Ishikawa (cell line): ENCODE data around the gene RPS6KA5.

Experiments used
- CEBPB ChIP-seq: IDR thresholded peaks from 2 replicates; pipeline ENCODE4 v1.6.1; 2012
- CREB1 ChIP-seq: IDR thresholded peaks from 2 replicates; pipeline ENCODE4 v1.6.1; 2012; ENCODE audit warnings: low read depth
- EGR1 ChIP-seq: IDR thresholded peaks from 2 replicates; pipeline ENCODE4 v1.6.1; 2012
- EP300 ChIP-seq: IDR thresholded peaks from 2 replicates; pipeline ENCODE4 v1.6.1; 2012; ENCODE audit warnings: borderline replicate concordance
- FOXM1 ChIP-seq: IDR thresholded peaks from 2 replicates; pipeline ENCODE4 v1.6.1; 2012; ENCODE audit warnings: low read depth, borderline replicate concordance
- MAX ChIP-seq: IDR thresholded peaks from 2 replicates; pipeline ENCODE4 v1.6.1; 2012
- NFIC ChIP-seq: IDR thresholded peaks from 2 replicates; pipeline ENCODE4 v1.6.1; 2012
- RAD21 ChIP-seq: IDR thresholded peaks from 2 replicates; pipeline ENCODE4 v1.6.1; 2012; ENCODE audit warnings: low read depth
- REST ChIP-seq: IDR thresholded peaks from 2 replicates; pipeline ENCODE4 v1.6.1; 2012; ENCODE audit warnings: low read depth, mild to moderate bottlenecking
- TAF1 ChIP-seq: IDR thresholded peaks from 2 replicates; pipeline ENCODE4 v1.6.1; 2012; ENCODE audit warnings: low read depth, mild to moderate bottlenecking
- TCF12 ChIP-seq: IDR thresholded peaks from 2 replicates; pipeline ENCODE4 v1.6.1; 2012; ENCODE audit warnings: low read depth
- USF1 ChIP-seq: IDR thresholded peaks from 2 replicates; pipeline ENCODE4 v1.6.1; 2012
- YY1 ChIP-seq: IDR thresholded peaks from 2 replicates; pipeline ENCODE4 v1.6.1; 2012; ENCODE audit warnings: low read depth
- ZBTB7A ChIP-seq: IDR thresholded peaks from 2 replicates; pipeline ENCODE4 v1.6.1; 2012; ENCODE audit warnings: low read depth

DNA sequence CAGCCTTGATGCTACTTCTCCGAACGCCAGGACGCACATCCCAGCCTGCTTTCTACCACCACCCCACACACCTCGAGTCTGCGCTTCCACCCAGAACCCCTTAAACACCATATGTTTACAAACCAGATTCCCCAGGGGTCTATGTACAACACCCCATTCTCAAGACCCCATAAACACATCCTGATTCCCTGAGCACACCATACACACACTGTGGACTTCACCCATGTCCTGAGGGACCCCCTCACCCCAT, 244.9 kb downstream of the RPS6KA5 start:
- TF ChIP-seq CREB1 (no peak), ZBTB7A (no peak), EGR1 (no peak), MAX (no peak), USF1 (no peak), EP300 (no peak), CEBPB (no peak), YY1 (no peak), RAD21 (no peak), TAF1 (no peak), NFIC (no peak), REST (no peak), TCF12 (no peak), FOXM1 (no peak)
